Mammary epithelial cell (primary cell): Measurements from ENCODE around the gene HS3ST5.

Source experiments
- CTCF ChIP-seq, 2 donors: IDR thresholded peaks in 1 of 2; conservative IDR thresholded peaks in 1 of 2; 2 replicates each; pipeline ENCODE4 v1.5.1; 2011 to 2012; ENCODE audit warnings: inconsistent platforms in 2 of 2, low read length in 2 of 2, mild to moderate bottlenecking in 2 of 2, control low read depth in 1 of 2, low read depth in 1 of 2; ENCODE audit not compliant: insufficient read depth in 1 of 2; ENCODE audit errors: extremely low read depth in 1 of 2
- EZH2 ChIP-seq: IDR thresholded peaks from 2 replicates; pipeline ENCODE4 v1.6.1; 2012; ENCODE audit warnings: low read length, inconsistent platforms, borderline replicate concordance

- TF ChIP-seq CTCF (conservative IDR thresholded peaks at IDR 0.05 in 1 of 2, IDR thresholded peaks at IDR 0.05 in 1 of 2; ENCODE audit: extremely low read depth in 1 of 2, insufficient read depth in 1 of 2, low read depth in 1 of 2, low read length in 2 of 2), result no peak
- TF ChIP-seq EZH2, result no peak
Measured at GRCh38 chr6:114195631-114196403, 147.0 kb downstream of the HS3ST5 start.
